ENCODE data around the gene C6orf89. TPM values are rescaled to one million over a fixed set of nuclear protein-coding genes. Genes with fewer than 3 reads are reported as not detected.

The C6orf89 gene
- total and polyA plus RNA-seq, 2 of the 13 experiments (the other 11 are each of a cell fraction or from before 2014, with no cell fraction given) = 22.1 to 32.2 TPM

DNA sequence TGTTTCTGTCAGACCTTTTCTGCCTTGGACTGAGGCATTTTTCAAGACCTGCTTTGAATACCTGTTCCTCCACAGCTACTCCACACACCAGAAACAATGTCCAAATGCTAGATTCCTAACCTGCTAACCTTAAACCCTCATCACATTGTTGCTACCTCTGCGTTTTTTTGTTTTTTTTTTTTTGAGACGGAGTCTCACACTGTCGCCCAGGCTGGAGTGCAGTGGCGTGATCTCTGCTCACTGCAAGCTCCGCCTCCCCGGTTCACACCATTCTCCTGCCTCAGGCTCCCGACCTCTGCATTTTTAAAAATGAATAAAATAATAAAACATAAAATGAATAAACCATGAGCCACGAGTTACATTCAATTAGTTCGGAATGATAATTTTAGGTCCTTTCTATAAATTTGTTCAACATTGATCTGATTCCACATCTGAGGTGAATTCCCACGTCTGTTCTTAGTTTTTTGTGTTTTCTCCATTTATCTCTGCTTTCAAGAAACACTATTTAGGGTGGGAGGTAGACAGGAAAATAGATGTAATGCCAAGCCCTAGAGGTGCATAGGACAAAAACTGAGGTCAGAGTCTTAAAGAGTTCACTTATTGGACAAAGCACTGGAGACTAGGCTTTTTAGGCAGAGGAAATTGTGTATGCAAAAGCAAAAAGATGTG, 1.3 kb downstream of the C6orf89 start (continued):
- no peak for TF ChIP-seq KDM6A (CRISPR knock-in tag; IDR thresholded peaks at IDR 0.05; ENCODE audit: low read depth)
- no peak for TF ChIP-seq ZNF205 (CRISPR knock-in tag; IDR thresholded peaks at IDR 0.05)
- no peak for TF ChIP-seq HNRNPLL (IDR thresholded peaks at IDR 0.05; ENCODE audit: low read depth, low read length, poor library complexity, severe bottlenecking)
- TF ChIP-seq ZFY (CRISPR knock-in tag; IDR thresholded peaks at IDR 0.05) = no peak
- no peak for TF ChIP-seq ZNF468 (CRISPR knock-in tag; IDR thresholded peaks at IDR 0.05)
- no peak for TF ChIP-seq ZNF660 (CRISPR knock-in tag; IDR thresholded peaks at IDR 0.05; ENCODE audit: borderline replicate concordance, low read depth)
- peak; percentile 27; the same call in 1 of the 2 replicates for TF ChIP-seq ZMYM4 (CRISPR knock-in tag; IDR thresholded peaks at IDR 0.05)
- no peak for TF ChIP-seq ZC3H4 (CRISPR knock-in tag; IDR thresholded peaks at IDR 0.05; ENCODE audit: borderline replicate concordance)
- 0 out of 2 replicates have a peak, but pooled peaks have one; percentile 45 for TF ChIP-seq TFE3 (CRISPR knock-in tag; IDR thresholded peaks at IDR 0.05)
- TF ChIP-seq STAT5B (CRISPR knock-in tag; IDR thresholded peaks at IDR 0.05) = no peak
- TF ChIP-seq POLR2AphosphoS5 (IDR thresholded peaks at IDR 0.05; ENCODE audit: low read depth, low read length) = peak; percentile 28; the same call in 1 of the 2 replicates
- no peak for TF ChIP-seq PATZ1 (CRISPR knock-in tag; IDR thresholded peaks at IDR 0.05)
- TF ChIP-seq U2AF2 (IDR thresholded peaks at IDR 0.05; ENCODE audit: low read depth, low read length) = no peak
- TF ChIP-seq ZNF674 (CRISPR knock-in tag; IDR thresholded peaks at IDR 0.05; ENCODE audit: low read depth) = no peak
- peak; percentile 45; the same call in 1 of the 2 replicates for TF ChIP-seq ZNF121 (CRISPR knock-in tag; IDR thresholded peaks at IDR 0.05)
- peak; percentile 99 for TF ChIP-seq ZNF18 (CRISPR knock-in tag; IDR thresholded peaks at IDR 0.05; ENCODE audit: insufficient replicate concordance)
- TF ChIP-seq NFATC3 (CRISPR knock-in tag; IDR thresholded peaks at IDR 0.05) = no peak
- TF ChIP-seq EP300 (IDR thresholded peaks at IDR 0.05; ENCODE audit: low read depth in 2 of 2, low read length in 2 of 2) = no peak
- no peak for TF ChIP-seq EP300 (CRISPR knock-in tag; IDR thresholded peaks at IDR 0.05; ENCODE audit: borderline replicate concordance)
- TF ChIP-seq NR2F2 (IDR thresholded peaks at IDR 0.05; ENCODE audit: borderline replicate concordance, low read depth) = no peak
- no peak for TF ChIP-seq RAD51 (IDR thresholded peaks at IDR 0.05; ENCODE audit: borderline replicate concordance)
- no peak for TF ChIP-seq HIVEP1 (CRISPR knock-in tag; IDR thresholded peaks at IDR 0.05)
- TF ChIP-seq GFI1 (CRISPR knock-in tag; IDR thresholded peaks at IDR 0.05; ENCODE audit: borderline replicate concordance) = 0 out of 2 replicates have a peak, but pooled peaks have one; percentile 33

Data from HepG2 (cell line).